NCI-H1092 treated with DMSO at 0.1 percent for 48 hours (cell line): ENCODE results near the gene CCDC120.
A peak's percentile ranks its signal among the peaks of the same experiment; 100 is the strongest.

Source experiments
- DNase-seq: peaks from one replicate; lab custom pipeline; 2025; lab: John Stamatoyannopoulos, UW

The CCDC120 gene

DNA sequence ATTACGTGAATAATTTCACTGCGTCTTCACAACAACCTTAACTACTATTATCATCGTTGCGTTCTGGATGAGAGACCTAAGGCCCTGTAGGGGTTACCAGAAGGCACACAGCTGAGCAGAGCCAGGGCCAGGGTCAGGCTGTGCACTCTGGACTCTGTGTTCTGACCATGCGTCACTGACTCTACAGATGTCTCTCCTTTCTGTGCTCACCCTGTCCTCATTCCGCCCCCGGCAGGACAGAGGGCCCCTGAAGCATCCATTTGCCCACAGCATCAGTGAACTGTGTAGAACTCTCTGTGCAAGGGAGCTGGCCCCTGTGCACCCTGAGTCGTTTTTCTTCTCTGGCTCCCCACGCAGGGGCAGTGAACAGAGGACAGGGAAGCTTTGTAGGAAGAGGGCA lies 43.4 kb downstream of the CCDC120 start:
- no peak for DNase-seq

DNA sequence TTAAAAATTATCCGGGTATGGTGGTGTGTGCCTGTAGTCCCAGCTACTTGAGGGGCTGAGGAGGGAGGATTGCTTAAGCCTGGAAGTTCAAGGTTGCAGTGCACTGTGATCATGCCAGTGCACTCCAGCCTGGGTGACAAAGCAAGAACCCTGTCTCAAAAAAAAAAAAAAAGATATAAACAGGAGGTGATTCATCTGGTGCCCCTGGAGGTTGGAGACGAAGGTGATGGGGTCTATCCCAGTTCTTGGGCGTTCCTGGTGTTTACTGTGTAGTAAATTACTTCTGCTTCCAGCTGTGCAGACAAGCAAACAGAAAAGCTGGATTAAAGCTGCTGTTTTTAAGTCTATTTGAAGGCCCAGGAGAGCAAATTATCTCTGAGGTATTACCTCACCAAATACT lies 44.8 kb downstream of the CCDC120 start:
- no peak for DNase-seq

DNA sequence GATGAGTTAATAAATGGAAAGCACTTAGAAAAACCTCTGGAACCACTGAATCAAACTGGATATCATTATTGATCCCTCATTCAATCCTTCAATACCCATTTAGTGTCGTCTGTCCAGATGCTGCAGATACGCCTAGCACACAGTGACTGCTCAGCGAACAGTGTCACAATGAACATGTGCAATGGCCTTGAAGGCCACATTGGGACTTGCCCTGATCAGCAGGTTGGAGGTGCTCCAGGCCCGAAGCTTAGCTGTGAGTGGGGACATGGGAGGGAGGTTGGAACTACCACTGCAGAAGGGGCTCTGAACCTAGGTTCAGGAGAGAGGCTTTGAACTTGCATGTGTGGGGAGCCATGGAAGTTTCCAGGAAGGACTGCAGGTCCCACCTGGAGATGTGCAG lies 47.5 kb downstream of the CCDC120 start:
- no peak for DNase-seq

DNA sequence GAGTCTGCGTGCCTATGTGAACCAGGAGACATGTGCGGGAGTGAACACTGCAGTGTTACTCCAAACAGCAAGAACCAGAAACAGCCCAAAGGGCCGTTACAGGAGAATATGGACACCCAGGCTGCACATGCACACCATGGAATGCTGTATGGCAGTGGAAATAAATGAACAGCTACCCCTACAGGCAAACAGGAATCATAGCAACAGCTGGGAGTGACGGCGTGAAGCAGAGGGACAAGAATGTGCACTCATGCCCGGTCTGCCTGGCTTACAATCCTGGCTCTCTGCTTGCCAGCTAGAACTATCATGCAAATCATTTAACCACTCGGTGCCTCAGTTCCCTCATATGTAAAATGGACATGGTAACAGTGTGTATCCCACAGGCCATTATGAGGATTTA lies 48.1 kb downstream of the CCDC120 start:
- peak; percentile 5 for DNase-seq

DNA sequence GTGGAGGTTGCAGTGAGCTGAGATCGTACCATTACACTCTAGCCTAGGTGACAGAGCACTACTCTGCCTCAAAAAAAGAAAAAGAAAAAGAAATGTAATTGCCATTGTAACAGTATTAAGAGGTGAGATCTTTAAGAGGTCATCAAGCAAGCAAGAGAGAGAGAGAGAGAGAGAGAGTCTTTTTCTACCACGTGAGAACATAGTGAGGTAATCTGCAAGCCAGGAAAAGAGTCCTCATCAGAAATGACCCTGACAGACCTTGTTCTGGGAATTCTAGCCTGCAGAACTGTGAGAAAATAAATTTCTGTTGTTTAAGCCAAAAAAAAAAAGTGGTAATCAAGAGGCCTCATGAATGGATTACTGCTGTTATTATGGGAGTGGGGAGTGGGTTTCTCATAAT lies 49.8 kb downstream of the CCDC120 start:
- DNase-seq: no peak

DNA sequence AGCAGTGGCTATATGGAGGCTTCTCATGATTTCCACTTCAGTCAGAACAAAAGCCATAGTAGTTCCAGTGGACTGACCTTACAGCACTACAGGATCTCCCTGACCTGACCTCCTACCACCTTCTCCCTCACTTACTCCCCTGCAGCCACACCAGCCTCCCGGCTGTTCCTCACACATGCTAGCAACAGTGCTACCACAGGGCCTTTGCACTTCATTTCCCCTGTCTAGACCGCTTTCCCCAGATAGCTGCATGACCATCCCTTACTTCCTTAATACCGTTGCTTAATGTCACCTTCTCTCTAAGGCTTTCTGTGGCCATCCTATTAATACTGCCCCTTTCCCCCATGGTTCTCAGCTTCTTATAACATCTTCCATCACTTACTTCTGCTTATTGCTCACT lies 51.6 kb downstream of the CCDC120 start:
- no peak for DNase-seq

DNA sequence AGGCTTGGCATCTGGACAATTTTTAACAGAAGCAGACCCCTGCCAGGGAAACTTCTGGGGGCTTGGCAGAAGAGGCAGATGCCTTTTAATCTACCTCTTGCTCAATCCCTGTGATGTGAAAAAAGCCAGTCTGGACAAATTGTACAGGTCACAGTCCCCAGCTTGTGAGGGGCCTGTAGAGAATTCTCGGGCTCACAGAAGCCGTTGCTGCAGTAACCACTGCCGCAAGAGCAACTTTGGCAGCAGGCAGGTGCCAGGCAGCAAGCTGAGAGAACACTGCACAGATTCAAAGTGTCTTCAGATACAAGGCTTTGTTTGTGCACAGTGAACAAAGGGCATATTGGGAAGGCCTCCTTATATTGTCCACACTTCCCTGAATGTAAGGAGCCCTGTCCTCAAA lies 53.0 kb downstream of the CCDC120 start:
- DNase-seq: no peak

DNA sequence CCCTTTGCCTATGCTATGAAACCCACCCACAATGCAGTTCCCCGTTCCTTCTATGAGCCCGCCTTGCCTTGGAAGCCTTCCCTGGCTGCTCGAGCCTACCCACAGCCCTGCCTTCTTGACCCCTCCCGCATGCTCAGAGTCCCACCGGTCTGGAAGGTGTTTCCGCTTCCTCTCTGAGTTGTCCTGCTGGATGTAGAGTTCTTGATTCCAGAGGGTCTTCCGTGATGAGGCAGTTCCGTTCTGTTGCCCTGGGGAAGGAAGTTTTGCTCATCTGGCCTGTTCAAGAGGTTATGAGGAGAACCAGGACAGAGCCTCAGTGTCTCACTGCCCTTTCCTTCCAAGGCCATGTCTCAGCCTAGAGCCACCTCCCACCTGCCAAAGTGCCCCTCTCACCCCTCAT lies 57.3 kb downstream of the CCDC120 start:
- DNase-seq: no peak

DNA sequence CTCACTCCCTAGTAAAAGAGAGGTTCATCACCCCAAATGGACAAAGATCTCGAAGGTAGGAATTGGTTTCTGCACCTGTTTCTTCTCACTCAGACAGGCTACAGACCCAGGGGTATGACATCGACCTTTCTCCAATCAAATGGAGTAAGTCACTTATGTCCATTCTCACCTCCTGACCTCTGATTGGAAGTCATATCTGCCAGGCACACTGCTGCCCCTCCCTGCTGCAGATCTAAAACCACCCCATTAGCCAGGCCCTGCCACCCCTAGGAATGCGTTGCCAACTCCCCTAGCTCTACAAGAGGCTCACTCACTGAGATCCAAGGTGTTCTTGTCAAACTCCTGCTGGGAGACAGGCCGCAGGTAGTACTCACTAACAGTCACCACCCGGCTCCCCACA lies 57.9 kb downstream of the CCDC120 start:
- no peak for DNase-seq

DNA sequence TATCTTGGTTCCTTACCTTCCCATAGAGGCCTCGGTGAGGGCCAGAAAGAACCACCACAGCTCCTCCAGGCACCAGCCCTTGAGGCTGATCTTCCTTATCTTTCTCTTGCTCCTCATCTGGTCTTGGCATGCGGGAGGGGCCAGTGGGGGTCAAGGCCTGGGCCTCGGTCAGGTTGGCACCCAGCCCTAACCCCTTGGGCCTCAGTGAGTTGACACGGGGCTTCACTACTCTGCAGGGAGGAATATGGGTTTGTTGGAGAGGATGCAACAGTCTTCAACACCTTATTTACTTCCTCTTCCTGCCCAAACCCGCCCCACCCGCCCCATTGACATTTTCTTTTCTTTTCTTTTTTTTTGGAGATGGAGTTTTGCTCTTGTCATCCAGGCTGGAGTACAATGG lies 58.8 kb downstream of the CCDC120 start:
- DNase-seq: no peak
